ENCODE data around the gene GABPB2.

The GABPB2 gene

DNA sequence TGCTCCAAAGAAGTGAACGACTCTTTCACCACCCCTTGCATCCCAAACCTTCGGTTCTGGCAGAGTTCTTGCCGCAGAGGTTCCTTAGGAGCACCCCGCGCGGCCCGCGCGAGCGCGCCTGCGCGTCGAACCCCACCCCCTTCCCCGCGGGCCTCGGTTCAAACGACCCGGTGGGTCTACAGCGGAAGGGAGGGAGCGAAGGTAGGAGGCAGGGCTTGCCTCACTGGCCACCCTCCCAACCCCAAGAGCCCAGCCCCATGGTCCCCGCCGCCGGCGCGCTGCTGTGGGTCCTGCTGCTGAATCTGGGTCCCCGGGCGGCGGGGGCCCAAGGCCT, 23.0 kb upstream of the GABPB2 start, which contains the start of gene C1orf56 (continued):
- TF ChIP-seq ZNF132 (tag by site-specific recombination; IDR thresholded peaks at IDR 0.05; ENCODE audit: borderline replicate concordance) (no peak), ZNF501 (tag by site-specific recombination; IDR thresholded peaks at IDR 0.05) (no peak; the same call in 1 of the 2 replicates), KLF1 (tag by site-specific recombination; IDR thresholded peaks at IDR 0.05) (no peak), ZBTB48 (tag by site-specific recombination; IDR thresholded peaks at IDR 0.05) (peak; percentile 48; the same call in 1 of the 2 replicates), ZNF341 (tag by site-specific recombination; IDR thresholded peaks at IDR 0.05; ENCODE audit: low read depth) (peak; percentile 27; the same call in 1 of the 2 replicates)
- TF ChIP-seq, protein P1, sequence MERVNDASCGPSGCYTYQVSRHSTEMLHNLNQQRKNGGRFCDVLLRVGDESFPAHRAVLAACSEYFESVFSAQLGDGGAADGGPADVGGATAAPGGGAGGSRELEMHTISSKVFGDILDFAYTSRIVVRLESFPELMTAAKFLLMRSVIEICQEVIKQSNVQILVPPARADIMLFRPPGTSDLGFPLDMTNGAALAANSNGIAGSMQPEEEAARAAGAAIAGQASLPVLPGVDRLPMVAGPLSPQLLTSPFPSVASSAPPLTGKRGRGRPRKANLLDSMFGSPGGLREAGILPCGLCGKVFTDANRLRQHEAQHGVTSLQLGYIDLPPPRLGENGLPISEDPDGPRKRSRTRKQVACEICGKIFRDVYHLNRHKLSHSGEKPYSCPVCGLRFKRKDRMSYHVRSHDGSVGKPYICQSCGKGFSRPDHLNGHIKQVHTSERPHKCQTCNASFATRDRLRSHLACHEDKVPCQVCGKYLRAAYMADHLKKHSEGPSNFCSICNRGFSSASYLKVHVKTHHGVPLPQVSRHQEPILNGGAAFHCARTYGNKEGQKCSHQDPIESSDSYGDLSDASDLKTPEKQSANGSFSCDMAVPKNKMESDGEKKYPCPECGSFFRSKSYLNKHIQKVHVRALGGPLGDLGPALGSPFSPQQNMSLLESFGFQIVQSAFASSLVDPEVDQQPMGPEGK (tag by site-specific recombination; IDR thresholded peaks at IDR 0.05): peak; percentile 89; the same call in 1 of the 2 replicates

DNA sequence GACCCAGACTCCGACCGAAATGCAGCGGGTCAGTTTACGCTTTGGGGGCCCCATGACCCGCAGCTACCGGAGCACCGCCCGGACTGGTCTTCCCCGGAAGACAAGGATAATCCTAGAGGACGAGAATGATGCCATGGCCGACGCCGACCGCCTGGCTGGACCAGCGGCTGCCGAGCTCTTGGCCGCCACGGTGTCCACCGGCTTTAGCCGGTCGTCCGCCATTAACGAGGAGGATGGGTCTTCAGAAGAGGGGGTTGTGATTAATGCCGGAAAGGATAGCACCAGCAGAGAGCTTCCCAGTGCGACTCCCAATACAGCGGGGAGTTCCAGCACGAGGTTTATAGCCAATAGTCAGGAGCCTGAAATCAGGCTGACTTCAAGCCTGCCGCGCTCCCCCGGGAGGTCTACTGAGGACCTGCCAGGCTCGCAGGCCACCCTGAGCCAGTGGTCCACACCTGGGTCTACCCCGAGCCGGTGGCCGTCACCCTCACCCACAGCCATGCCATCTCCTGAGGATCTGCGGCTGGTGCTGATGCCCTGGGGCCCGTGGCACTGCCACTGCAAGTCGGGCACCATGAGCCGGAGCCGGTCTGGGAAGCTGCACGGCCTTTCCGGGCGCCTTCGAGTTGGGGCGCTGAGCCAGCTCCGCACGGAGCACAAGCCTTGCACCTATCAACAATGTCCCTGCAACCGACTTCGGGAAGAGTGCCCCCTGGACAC, 22.5 kb upstream of the GABPB2 start:
- Histone ChIP-seq H3K9me3 (ENCODE audit: control insufficient read depth, insufficient read depth, low read depth, low read length) (no peaks in the 10 kb centered on the region), H3K4me3 (ENCODE audit: low read depth, low read length) (peak overlapping the region; percentile 52), H3K27ac (ENCODE audit: extremely low read depth, low read depth, low read length) (peak overlapping the region; percentile 81), H3K4me1 (ENCODE audit: control insufficient read depth, insufficient read depth, low read length) (no peaks in the 10 kb centered on the region), H3K36me3 (ENCODE audit: control insufficient read depth in 2 of 2, insufficient read depth in 1 of 2, low read length in 2 of 2) (peaks cover 0 to 31% of the 10 kb centered on the region in 2 experiments; a peak in 2 of 3 replicates)
- POLR2A ChIA-PET: interaction anchor here (1.2 to 2.4 kb wide), 6 partner anchors 10 to 42 kb away, joined by 3 to 17 read pairs (median 8); partner anchors contain the start of genes CDC42SE1, MINDY1 and MLLT11
- CTCF ChIA-PET: interaction anchor here (0.6 to 2.0 kb wide), 7 partner anchors 9 to 110 kb away, joined by 3 to 15 read pairs (median 4); partner anchors contain the start of genes CDC42SE1 and MLLT11
- no peak for TF ChIP-seq ZNF561 (tag by site-specific recombination; IDR thresholded peaks at IDR 0.05; ENCODE audit: borderline replicate concordance)
- no peak for TF ChIP-seq KLF10 (tag by site-specific recombination; IDR thresholded peaks at IDR 0.05)
- no peak for TF ChIP-seq ZNF350 (tag by site-specific recombination; IDR thresholded peaks at IDR 0.05)
- no peak for TF ChIP-seq ZNF138 (tag by site-specific recombination; IDR thresholded peaks at IDR 0.05; ENCODE audit: borderline replicate concordance)
- no peak; the same call in 1 of the 2 replicates for TF ChIP-seq ZXDB (tag by site-specific recombination; IDR thresholded peaks at IDR 0.05)
- peak; percentile 38; the same call in 1 of the 2 replicates for TF ChIP-seq ZBTB11 (tag by site-specific recombination; conservative IDR thresholded peaks at IDR 0.05; ENCODE audit: low read depth)
- TF ChIP-seq RBAK (tag by site-specific recombination; IDR thresholded peaks at IDR 0.05): no peak
- TF ChIP-seq ZNF624 (tag by site-specific recombination; IDR thresholded peaks at IDR 0.05): no peak
- no peak for TF ChIP-seq ZNF324 (tag by site-specific recombination; IDR thresholded peaks at IDR 0.05)
- TF ChIP-seq KLF9 (tag by site-specific recombination; IDR thresholded peaks at IDR 0.05; ENCODE audit: low read depth): no peak
- TF ChIP-seq ZBTB48 (tag by site-specific recombination; IDR thresholded peaks at IDR 0.05): peak; percentile 24; the same call in 1 of the 2 replicates
- TF ChIP-seq, protein P2, sequence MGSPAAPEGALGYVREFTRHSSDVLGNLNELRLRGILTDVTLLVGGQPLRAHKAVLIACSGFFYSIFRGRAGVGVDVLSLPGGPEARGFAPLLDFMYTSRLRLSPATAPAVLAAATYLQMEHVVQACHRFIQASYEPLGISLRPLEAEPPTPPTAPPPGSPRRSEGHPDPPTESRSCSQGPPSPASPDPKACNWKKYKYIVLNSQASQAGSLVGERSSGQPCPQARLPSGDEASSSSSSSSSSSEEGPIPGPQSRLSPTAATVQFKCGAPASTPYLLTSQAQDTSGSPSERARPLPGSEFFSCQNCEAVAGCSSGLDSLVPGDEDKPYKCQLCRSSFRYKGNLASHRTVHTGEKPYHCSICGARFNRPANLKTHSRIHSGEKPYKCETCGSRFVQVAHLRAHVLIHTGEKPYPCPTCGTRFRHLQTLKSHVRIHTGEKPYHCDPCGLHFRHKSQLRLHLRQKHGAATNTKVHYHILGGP (tag by site-specific recombination; IDR thresholded peaks at IDR 0.05): no peak
- TF ChIP-seq, protein P3, sequence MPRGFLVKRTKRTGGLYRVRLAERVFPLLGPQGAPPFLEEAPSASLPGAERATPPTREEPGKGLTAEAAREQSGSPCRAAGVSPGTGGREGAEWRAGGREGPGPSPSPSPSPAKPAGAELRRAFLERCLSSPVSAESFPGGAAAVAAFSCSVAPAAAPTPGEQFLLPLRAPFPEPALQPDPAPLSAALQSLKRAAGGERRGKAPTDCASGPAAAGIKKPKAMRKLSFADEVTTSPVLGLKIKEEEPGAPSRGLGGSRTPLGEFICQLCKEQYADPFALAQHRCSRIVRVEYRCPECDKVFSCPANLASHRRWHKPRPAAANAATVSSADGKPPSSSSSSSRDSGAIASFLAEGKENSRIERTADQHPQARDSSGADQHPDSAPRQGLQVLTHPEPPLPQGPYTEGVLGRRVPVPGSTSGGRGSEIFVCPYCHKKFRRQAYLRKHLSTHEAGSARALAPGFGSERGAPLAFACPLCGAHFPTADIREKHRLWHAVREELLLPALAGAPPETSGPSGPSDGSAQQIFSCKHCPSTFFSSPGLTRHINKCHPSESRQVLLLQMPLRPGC (tag by site-specific recombination; IDR thresholded peaks at IDR 0.05): no peak
- no peak for TF ChIP-seq ZNF560 (tag by site-specific recombination; IDR thresholded peaks at IDR 0.05; ENCODE audit: borderline replicate concordance)
- TF ChIP-seq ZNF24 (tag by site-specific recombination; IDR thresholded peaks at IDR 0.05): no peak
- TF ChIP-seq, protein P4, sequence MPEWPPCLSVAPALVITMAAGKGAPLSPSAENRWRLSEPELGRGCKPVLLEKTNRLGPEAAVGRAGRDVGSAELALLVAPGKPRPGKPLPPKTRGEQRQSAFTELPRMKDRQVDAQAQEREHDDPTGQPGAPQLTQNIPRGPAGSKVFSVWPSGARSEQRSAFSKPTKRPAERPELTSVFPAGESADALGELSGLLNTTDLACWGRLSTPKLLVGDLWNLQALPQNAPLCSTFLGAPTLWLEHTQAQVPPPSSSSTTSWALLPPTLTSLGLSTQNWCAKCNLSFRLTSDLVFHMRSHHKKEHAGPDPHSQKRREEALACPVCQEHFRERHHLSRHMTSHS (tag by site-specific recombination; IDR thresholded peaks at IDR 0.05): no peak
- TF ChIP-seq ZNF175 (tag by site-specific recombination; IDR thresholded peaks at IDR 0.05): no peak
- no peak for TF ChIP-seq ZNF664 (tag by site-specific recombination; IDR thresholded peaks at IDR 0.05)
- TF ChIP-seq ZNF140 (tag by site-specific recombination; IDR thresholded peaks at IDR 0.05): no peak
- TF ChIP-seq, protein P5, sequence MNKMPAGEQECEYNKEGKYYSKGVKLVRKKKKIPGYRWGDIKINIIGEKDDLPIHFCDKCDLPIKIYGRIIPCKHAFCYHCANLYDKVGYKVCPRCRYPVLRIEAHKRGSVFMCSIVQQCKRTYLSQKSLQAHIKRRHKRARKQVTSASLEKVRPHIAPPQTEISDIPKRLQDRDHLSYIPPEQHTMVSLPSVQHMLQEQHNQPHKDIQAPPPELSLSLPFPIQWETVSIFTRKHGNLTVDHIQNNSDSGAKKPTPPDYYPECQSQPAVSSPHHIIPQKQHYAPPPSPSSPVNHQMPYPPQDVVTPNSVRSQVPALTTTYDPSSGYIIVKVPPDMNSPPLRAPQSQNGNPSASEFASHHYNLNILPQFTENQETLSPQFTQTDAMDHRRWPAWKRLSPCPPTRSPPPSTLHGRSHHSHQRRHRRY (tag by site-specific recombination; IDR thresholded peaks at IDR 0.05): no peak
- no peak for TF ChIP-seq ZNF174 (tag by site-specific recombination; IDR thresholded peaks at IDR 0.05)

Data from HEK293 (cell line).